CD4-positive, alpha-beta T cell treated with Interleukin-6 for 4 hours (primary cell): ENCODE results near the gene STX1A.
A peak's percentile ranks its signal among the peaks of the same experiment; 100 is the strongest.
"Not testable (repeated sequence)": the region's sequence is repeated elsewhere in the genome, so short reads cannot be mapped to it uniquely, and the experiment has no call there.

Source experiments
- DNase-seq: peaks from one replicate; pipeline ENCODE4 v3.0.0-alpha.2; 2020; ENCODE audit warnings: mixed read lengths

STX1A gene

DNA sequence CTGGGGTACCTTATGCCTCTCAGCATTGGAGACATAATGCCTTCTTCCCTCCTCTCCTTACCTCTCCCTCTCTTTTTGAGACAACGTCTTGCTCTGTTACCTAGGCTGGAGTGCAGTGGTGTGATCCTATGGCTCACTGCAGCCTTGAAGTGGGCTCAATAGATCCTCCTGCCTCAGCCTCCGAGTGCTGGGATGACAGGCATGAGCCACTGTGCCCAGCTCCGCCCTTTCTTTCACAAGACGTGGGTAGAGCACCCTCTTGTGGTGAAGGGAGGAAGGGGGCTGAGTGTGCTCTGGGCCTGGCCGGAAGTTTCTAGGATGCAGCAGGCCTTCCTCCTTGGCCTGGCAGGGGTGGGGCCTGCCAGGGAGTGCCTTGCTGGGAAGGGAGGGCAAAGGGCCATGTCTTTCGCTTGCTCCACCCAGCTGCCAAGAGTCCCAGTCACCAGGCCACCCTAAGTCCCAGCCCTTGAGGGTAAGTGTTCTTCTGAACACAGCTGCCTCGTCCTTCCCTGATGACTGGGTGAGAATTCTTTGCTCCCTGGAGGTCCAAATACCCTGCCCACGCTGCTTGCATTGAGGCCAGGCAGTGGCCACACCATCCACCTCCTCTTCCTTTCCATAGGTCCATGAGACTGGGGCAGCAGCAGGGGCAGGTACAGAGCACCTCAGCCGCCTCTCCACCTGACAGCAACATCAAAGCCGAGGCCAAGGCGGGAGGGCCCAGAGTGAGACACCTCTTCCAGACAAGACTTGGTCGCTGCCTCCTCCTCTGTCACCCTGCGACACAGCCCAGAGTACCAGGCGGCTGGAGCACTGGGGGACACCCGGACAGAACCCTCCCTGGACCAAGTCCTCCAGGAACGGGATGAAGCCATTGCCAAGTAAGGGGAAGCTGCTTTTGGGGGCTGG, 15.4 kb upstream of the STX1A start:
- peak; percentile 87 for DNase-seq

GRCh38 chr7:73732397-73732796, 12.9 kb upstream of the STX1A start:
- DNase-seq = no peak

DNA sequence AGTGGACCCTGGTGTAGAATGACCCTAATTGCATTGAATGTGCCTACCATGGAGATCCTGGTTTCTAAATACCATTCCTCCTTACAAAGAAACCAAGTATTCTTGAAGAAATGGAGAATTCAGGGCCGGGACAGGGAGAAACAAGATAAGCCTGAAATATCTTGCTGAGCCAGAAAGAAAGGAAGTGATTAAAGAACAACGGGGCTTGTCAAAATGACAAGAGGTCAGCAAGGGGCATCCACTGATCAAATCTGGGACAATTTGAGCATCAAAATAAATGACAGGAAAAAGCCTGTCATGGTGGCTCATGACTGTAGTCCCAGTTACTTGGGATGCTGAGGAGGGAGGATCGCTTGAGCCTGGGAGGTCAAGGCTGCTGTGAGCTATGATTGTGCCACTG, 11.0 kb upstream of the STX1A start:
- no peak for DNase-seq

DNA sequence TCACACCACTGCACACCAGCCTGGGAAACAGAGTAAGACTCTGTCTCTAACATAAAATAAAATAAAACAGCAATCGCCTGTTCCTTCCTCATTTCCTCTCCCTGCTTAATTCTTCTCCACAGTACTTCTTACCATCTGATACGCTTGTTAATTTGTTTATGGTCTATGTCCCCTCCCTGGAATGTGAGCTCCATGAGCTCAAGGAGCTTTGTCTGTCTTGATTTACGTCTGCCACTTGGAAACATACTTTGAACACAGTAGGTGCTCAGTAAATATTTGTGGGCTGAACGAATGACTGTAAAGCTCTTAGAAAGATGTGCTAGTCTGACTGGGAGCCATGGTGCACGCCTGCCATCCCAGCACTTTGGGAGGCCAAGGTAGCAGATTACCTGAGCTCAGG, 9.1 kb upstream of the STX1A start:
- no peak for DNase-seq

- DNase-seq = no peak
These were observed 8.5 kb upstream of the STX1A start for GRCh38 chr7:73727952-73728351.

DNA sequence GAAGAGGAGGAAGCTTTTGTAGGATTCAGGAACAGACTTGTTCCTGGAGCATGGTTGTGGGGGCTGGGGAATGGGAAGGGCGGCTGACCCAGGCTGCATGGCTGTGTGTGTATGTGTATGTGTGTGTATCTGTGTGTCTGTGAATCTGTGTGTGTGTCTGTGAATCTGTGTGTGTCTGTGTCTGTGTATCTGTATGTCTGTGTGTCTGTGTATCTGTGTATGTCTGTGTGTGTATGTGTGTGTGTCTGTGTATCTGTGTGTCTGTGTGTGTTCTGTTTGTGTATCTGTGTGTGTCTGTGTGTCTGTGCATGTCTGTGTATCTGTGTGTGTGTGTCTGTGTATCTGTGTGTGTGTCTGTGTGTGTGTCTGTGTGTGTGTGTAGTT, 6.6 kb upstream of the STX1A start:
- no peak for DNase-seq

GRCh38 chr7:73723813-73724212, 4.3 kb upstream of the STX1A start:
- no peak for DNase-seq

- no peak for DNase-seq
These were observed 3.3 kb upstream of the STX1A start for GRCh38 chr7:73722785-73723184.

- not testable (repeated sequence) for DNase-seq
These were observed 2.7 kb upstream of the STX1A start for GRCh38 chr7:73722182-73722581.

DNA sequence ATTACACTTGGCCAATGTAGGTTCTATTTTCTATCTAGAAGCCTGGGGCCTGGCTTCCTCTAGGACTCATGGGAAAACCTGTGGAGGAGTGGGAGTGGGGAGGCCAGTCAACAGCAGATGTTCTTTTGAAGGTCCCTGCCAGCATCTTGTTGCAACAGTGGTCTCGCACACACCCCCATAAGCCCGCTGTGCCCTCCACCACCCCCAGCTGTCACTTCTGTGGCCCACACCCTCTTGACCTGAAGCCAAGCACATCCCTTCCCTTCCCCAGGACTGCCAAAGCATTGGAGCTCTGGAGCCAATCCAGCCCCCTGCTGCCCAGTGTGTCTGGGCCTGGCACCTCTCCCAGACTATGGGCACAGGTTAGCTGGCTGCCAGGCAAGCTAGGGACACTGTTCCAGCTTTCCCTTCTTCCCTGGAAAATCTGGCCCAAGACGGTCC, 1.9 kb upstream of the STX1A start:
- no peak for DNase-seq

DNA sequence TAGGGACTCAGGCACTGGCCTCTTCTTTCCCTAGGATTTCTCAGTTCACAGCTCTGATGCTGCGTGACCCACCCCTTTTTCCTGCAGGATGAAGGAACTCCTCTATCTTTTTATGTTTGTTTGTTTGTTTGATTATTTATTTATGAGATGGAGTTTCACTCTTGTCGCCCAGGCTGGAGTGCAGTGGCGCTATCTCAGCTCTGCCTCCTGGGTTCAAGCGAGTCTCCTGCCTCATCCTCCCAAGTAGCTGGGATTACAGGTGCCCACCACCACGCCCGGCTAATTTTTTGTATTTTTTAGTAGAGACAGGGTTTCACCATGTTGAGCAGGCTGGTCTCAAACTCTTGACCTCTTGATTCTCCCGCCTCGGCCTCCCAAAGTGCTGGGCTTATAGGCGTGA, 974 bp upstream of the STX1A start:
- DNase-seq = not testable (repeated sequence)

DNA sequence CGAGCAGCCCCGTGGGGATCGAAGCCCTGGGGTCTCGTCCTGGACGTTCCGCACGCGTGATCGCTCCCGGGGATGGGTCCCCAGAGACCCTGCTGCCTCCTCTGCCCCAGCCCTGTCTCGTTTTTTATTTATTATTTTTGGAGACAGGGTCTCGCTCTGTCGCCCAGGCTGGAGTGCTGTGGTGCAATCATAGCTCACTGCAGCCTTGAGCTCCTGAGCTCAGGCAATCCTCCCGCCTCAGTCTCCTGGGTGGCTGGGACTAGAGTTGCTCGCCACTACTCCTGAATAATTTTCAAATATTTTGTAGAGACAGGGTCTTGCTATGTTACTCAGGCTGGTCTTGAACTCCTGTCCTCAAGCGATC, 319 bp upstream of the STX1A start:
- no peak for DNase-seq

DNA sequence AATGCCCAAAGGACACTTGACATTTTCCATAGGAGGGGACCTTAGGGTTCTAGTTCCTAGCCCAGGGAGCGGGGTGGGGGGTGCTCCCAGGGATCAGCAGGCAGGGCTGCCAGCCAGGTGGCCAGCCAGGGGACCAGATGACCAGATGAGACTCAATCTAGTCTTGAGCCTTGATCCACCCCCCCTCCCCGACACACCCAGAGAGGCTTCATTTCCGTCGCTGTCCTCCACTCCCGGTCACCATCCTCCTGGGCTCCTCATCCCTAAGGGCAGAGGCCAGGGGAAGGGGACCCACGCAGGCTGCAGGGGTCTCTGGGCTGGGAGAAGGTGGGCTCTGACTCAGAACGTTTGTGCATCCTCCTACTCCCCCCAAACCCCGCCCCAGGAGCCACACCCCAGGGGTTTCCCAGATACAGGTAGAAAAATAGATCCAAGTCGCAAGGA, 1.0 kb downstream of the STX1A start:
- DNase-seq = peak; percentile 15

GRCh38 chr7:73717991-73718405, 1.5 kb downstream of the STX1A start:
- DNase-seq = peak; percentile 82

- no peak for DNase-seq
These were observed 2.3 kb downstream of the STX1A start for GRCh38 chr7:73717025-73717807.

DNA sequence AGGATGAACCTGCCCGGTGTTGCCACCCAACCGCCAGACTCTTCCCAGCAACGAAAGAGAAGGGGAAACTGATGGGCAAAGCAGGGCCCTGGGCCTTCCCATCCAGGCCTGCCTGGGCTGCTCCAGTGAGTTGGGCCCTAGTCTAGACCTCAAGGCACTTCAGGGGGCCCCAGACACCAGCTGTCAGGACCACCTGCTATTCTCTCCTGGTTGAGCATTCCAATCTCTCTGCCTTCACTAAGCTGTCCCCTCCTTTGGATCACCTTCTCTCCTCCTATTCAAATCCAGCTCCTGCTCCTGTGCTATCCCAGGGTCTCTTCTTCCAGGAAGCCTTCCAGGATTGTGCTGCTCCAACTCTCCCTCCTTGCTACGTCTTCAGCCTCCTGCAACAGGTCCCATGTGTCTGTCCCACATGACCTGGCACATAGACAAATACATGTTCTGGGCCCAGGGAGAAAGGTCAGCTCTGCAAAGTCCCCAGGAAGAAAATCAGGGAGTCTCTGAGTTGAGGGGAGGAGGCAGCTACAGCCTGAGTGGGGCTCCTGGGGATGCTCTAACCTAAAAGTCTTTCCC, 3.1 kb downstream of the STX1A start:
- DNase-seq = no peak

DNA sequence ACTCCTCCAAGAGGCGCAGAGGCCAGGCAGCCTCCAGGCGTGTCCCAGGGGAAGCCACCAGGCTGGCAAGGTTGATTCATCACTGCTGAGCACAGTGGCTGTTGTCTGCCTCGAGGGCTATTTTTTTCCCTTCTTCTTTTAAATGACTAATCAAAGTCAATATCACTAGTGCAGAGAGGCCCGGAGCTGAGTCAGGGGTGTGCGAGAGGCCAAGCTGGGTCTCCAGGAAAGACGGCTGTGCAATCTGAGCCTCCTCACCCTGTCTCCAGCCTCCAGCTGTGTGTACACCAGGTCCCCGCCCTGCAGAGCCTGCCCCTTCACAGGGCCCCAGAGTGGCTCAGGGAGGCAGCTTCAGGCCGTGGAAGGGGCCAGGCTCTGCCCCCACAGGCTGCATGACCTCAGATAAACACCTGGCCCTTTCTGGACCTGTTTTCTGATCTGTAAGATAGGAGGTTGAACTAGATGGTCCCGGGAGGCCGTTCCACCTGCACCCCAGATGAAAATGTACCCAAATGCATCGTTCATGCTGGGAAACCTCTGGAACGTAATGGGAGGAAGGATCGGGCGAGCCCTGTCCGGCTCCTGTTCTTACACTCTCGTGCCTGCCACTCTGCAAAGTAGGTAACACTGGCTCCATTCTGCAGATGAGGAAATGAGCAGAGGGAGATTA, 3.7 kb downstream of the STX1A start:
- peak; percentile 38 for DNase-seq

DNA sequence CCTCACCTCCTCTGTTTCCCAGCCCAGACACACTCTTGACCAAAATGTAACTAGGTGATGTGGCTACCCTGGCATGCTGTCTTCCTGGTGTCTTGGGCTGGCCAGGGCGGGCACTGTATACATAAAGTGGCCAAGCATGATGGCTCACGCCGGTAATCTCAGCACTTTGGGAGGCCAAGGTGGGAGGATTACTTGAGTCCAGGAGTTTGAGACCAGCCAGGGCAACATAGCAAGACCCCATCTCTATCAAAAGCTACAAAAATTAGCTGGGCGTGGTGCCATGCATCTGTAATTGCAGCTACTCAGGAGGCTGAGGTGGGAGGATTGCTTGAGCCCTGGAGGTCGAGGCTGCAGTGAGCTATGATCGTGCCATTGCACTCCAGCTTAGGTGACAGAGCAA, 6.2 kb downstream of the STX1A start:
- DNase-seq = not testable (repeated sequence)

DNA sequence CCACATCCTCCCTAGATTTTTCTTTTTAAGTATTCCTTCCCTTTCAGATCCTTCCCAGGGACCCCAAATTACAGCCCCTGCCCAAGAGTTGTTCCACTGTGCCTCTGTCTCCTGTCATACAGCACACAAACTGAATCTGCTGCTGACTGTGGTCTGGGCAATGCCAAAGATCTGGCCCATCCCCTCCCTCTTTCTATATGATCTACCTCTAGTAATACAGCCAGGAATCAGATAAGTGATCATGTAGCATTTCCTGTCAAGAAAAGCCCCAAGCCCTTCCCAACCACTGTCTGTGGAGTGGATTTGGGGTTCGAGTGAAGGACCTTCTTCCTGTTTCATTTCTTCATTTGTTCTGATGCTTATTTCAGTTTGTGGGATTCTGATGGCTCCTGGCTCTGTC, 6.7 kb downstream of the STX1A start:
- no peak for DNase-seq

DNA sequence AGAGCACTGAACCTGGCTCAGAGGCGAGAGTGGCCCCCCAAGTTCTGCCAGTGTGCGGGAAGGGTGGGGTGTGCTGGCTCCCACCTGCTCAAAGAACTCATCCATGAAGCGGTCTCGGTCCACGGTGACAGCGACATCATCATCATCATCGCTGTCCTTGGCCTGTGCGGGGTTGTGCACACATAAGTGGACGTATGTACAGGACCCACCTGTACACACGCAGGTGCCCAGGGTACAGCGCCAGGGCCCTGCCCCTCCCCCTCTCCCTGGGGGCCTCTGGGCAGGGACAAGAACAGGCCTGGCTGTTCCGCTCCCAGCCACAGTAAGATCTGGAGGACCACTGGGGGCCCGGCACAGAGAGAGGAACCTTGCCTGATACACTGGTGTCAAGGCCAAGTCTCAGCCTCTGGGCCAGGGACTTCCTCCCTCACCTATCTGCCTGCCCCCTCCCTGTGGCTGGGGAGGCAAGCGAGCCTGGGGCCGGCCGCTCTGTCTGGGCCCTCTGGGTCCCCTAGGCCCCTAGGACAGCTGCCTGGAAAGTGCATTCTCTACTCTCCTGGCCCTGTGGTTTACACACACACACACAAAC, 10.4 kb downstream of the STX1A start:
- no peak for DNase-seq

GRCh38 chr7:73707045-73707631, 12.3 kb downstream of the STX1A start:
- DNase-seq = peak; percentile 71
